Liver (tissue), 9 donors: Measurements from ENCODE around the gene FAM163A. TPM values are rescaled to one million over a fixed set of nuclear protein-coding genes. Genes with fewer than 3 reads are reported as not detected.

Source experiments
- DNase-seq: peaks from one replicate; pipeline ENCODE4 v3.0.0-alpha.2; 2017; ENCODE audit warnings: low spot score
- H3K27ac ChIP-seq, 2 donors: one replicate each; pipeline ENCODE4 v1.7.0; 2013; ENCODE audit warnings: inconsistent platforms in 2 of 2, low read length in 2 of 2, control low read depth in 1 of 2, low read depth in 1 of 2, mild to moderate bottlenecking in 1 of 2
- H3K27me3 ChIP-seq, 4 donors: one replicate each; pipeline versions ENCODE4 v1.6.1 to v1.7.0; 2013; ENCODE audit warnings: low read length in 3 of 4, inconsistent platforms in 1 of 4, mild to moderate bottlenecking in 1 of 4, moderate library complexity in 1 of 4; ENCODE audit not compliant: control insufficient read depth in 4 of 4, insufficient read depth in 4 of 4
- H3K36me3 ChIP-seq, 4 donors: one replicate each; pipeline versions ENCODE4 v1.6.1 to v1.7.0; 2013; ENCODE audit warnings: low read length in 3 of 4, mild to moderate bottlenecking in 3 of 4, low read depth in 1 of 4, moderate library complexity in 1 of 4; ENCODE audit not compliant: control insufficient read depth in 4 of 4, insufficient read depth in 3 of 4
- H3K4me1 ChIP-seq, 4 donors: one replicate each; pipeline versions ENCODE4 v1.6.1 to v1.7.0; 2013; ENCODE audit warnings: low read length in 3 of 4, mild to moderate bottlenecking in 3 of 4, moderate library complexity in 1 of 4; ENCODE audit not compliant: control insufficient read depth in 4 of 4, insufficient read depth in 4 of 4
- H3K4me3 ChIP-seq, 3 donors: one replicate each; pipeline versions ENCODE4 v1.6.1 to v1.7.0; 2013; ENCODE audit warnings: low read length in 3 of 3, control low read depth in 1 of 3, low read depth in 1 of 3, mild to moderate bottlenecking in 1 of 3
- H3K9ac ChIP-seq, 2 donors: one replicate each; pipeline ENCODE4 v1.7.0; 2013; ENCODE audit warnings: low read length in 2 of 2, mild to moderate bottlenecking in 2 of 2, moderate library complexity in 2 of 2, control low read depth in 1 of 2, low read depth in 1 of 2
- H3K9me3 ChIP-seq, 4 donors: one replicate each; pipeline versions ENCODE4 v1.6.1 to v1.7.0; 2013; ENCODE audit warnings: low read length in 3 of 4; ENCODE audit not compliant: control insufficient read depth in 4 of 4
- ATF3 ChIP-seq: IDR thresholded peaks from 2 replicates; pipeline ENCODE4 v1.6.1; 2016; ENCODE audit warnings: antibody characterized with exemption
- EGR1 ChIP-seq, 2 donors: IDR thresholded peaks; 2 replicates each; pipeline ENCODE4 v1.6.1; 2016 to 2018; ENCODE audit warnings: antibody characterized with exemption in 2 of 2, low read depth in 2 of 2
- FOXA1 ChIP-seq: IDR thresholded peaks from 2 replicates; pipeline ENCODE4 v1.6.1; 2016; ENCODE audit warnings: antibody characterized with exemption
- GABPA ChIP-seq, 2 donors: IDR thresholded peaks in 1 of 2; conservative IDR thresholded peaks in 1 of 2; 2 replicates each; pipeline ENCODE4 v1.6.1; 2016; ENCODE audit warnings: antibody characterized with exemption in 2 of 2, mild to moderate bottlenecking in 1 of 2, moderate library complexity in 1 of 2
- HNF4G ChIP-seq: IDR thresholded peaks from 2 replicates; pipeline ENCODE4 v1.6.1; 2016; ENCODE audit warnings: antibody characterized with exemption
- JUND ChIP-seq, 2 donors: IDR thresholded peaks; 2 replicates each; pipeline ENCODE4 v1.6.1; 2016; ENCODE audit warnings: antibody characterized with exemption in 2 of 2
- NR2F2 ChIP-seq: IDR thresholded peaks from 2 replicates; pipeline ENCODE4 v1.6.1; 2016; ENCODE audit warnings: antibody characterized with exemption
- RAD21 ChIP-seq, 2 donors: IDR thresholded peaks; 2 replicates each; pipeline ENCODE4 v1.6.1; 2016; ENCODE audit warnings: antibody characterized with exemption in 2 of 2, mild to moderate bottlenecking in 2 of 2
- REST ChIP-seq: IDR thresholded peaks from 2 replicates; pipeline ENCODE4 v1.6.1; 2016; ENCODE audit warnings: antibody characterized with exemption, mild to moderate bottlenecking
- SP1 ChIP-seq: IDR thresholded peaks from 2 replicates; pipeline ENCODE4 v1.6.1; 2018; ENCODE audit warnings: antibody characterized with exemption, mild to moderate bottlenecking
- TAF1 ChIP-seq: conservative IDR thresholded peaks from 2 replicates; pipeline ENCODE4 v1.6.1; 2016; ENCODE audit warnings: antibody characterized with exemption, mild to moderate bottlenecking
- YY1 ChIP-seq: IDR thresholded peaks from 2 replicates; pipeline ENCODE4 v1.6.1; 2016; ENCODE audit warnings: antibody characterized with exemption, mild to moderate bottlenecking
- ZBTB33 ChIP-seq: IDR thresholded peaks from 2 replicates; pipeline ENCODE4 v1.6.1; 2016; ENCODE audit warnings: antibody characterized with exemption
- WGBS: extraction: QIAGEN DNeasy Blood & Tissue Kit; methylation state at CpG from one replicate; pipeline ENCODE4 v1.1.7; 2013; 5-methylcytosine and 5-hydroxymethylcytosine counted together
- polyA plus RNA-seq, 2 donors: library from polyadenylated mRNA; stranded (reverse) in 1 of 2; unstranded in 1 of 2; fragments of 200-250 nt in 1 of 2; fragments of >200 nt in 1 of 2; fragmentation: Nextera tagmentation in 1 of 2; extraction: Ambion mirVana in 1 of 2; gene quantifications; one replicate each; pipeline versions ENCODE4 v1.2.1 to v1.2.3, GENCODE V29; 2013 to 2015
- total RNA-seq, 2 donors: library from RNA; depleted of rRNA; stranded (reverse); fragments of >200 nt; gene quantifications; one replicate each; pipeline ENCODE4 v1.2.3, GENCODE V29; 2014
- TF ChIP-seq, protein P1 (sequence below): fragments of 150-350 bp; IDR thresholded peaks from 2 replicates; pipeline ENCODE4 v1.5.1; 2017; ENCODE audit warnings: improper control_type of control experiment, low read depth, low read length; ENCODE audit not compliant: missing input control
- donor health status: healthy.
- donor health status: healthy.
- donor health status: healthy.
- donor health status: healthy.
- donor health status: healthy.

The FAM163A gene
- total and polyA plus RNA-seq, 4 donors = 0.07 TPM; not detected in 3

DNA sequence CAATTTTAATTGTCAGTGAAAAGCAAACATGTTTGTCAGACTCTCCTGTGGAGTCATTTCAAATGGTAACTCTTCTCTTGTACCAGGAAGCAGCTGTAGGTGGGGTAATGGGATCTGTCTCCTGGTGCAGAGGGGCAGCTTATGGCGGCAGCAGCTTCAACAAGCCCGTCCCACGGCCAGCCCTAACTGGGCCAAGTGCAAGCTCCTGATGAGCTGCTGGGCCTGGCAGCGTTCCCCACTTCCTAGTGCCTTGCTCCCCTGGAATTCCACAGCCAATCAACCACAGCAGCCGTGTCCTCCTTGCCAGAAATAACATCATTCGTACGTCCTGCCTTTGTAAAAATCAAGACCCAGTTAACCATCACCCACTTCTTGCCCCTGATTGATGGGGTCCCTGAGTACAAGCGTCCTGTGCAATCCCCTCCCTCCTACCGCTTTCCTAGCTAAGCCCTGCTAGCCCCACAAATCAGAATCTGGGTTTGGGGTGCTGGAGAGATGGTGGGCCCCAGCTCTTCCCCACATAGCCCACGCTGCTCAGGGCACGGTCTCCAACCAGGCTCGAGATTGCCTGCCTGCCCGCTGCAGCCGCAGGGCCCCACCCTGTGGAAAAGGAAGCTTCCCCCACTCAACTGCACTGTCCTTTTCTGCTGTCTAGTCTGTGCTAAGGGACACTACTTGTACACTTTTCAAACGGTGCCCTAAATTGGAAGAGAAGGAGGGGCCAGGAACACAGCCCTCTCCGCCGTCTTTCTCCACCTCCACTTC, 73.3 kb downstream of the FAM163A start:
- Histone ChIP-seq H3K4me1 (peaks cover 0 to 16% (median 10%) of the 10 kb centered on the region in 4 donors), H3K27me3 (no peaks in the 10 kb centered on the region), H3K9ac (no peak overlapping the region), H3K27ac (no peak overlapping the region), H3K4me3 (no peak overlapping the region), H3K9me3 (no peaks in the 10 kb centered on the region), H3K36me3 (no peaks in the 10 kb centered on the region)
- WGBS = 67% methylated on average over 17 of the region's 17 CpGs
- no peak for DNase-seq
- no peak for TF ChIP-seq TAF1
- no peak for TF ChIP-seq SP1
- TF ChIP-seq YY1 = no peak
- TF ChIP-seq NR2F2 = no peak
- TF ChIP-seq, protein P1, sequence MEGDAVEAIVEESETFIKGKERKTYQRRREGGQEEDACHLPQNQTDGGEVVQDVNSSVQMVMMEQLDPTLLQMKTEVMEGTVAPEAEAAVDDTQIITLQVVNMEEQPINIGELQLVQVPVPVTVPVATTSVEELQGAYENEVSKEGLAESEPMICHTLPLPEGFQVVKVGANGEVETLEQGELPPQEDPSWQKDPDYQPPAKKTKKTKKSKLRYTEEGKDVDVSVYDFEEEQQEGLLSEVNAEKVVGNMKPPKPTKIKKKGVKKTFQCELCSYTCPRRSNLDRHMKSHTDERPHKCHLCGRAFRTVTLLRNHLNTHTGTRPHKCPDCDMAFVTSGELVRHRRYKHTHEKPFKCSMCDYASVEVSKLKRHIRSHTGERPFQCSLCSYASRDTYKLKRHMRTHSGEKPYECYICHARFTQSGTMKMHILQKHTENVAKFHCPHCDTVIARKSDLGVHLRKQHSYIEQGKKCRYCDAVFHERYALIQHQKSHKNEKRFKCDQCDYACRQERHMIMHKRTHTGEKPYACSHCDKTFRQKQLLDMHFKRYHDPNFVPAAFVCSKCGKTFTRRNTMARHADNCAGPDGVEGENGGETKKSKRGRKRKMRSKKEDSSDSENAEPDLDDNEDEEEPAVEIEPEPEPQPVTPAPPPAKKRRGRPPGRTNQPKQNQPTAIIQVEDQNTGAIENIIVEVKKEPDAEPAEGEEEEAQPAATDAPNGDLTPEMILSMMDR = no peak
- no peak for TF ChIP-seq FOXA1
- no peak for TF ChIP-seq REST
- no peak for TF ChIP-seq ATF3
- TF ChIP-seq EGR1 (IDR thresholded peaks at IDR 0.05; ENCODE audit: low read depth in 2 of 2) = no peak
- TF ChIP-seq HNF4G = no peak

DNA sequence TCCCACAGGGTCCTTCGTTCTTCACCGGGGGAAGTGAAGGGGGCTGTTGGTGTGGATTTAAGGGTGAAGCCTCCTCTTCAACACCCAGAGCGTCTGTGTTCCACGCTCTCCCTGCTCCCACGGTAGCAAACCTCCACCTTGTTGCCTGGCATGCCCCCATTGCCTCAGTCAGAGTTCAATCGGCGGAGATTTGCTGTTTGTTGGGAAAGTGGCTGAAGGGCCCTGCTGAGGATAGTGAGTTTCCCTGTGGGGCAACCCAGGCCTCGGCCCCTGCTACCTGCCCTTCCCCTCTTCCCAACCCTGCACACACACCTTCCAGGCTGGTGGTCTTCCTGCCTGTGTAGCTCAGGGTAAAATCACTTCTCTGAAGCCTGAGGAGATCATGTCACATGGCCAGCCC, 74.0 kb downstream of the FAM163A start:
- peaks cover 0 to 16% (median 10%) of the 10 kb centered on the region in 4 donors for H3K4me1 ChIP-seq
- WGBS = 89% methylated on average over 8 of the region's 8 CpGs
- no peaks in the 10 kb centered on the region for H3K9me3 ChIP-seq
- TF ChIP-seq REST (no peak), GABPA (IDR thresholded peaks at IDR 0.05 in 1 of 2, conservative IDR thresholded peaks at IDR 0.05 in 1 of 2) (no peak), ZBTB33 (no peak), SP1 (no peak), JUND (IDR thresholded peaks at IDR 0.05) (no peak), RAD21 (IDR thresholded peaks at IDR 0.05) (no peak)
- DNase-seq = no peak
- H3K4me3 ChIP-seq = no peak overlapping the region
- H3K27ac ChIP-seq = no peak overlapping the region
- H3K27me3 ChIP-seq = no peaks in the 10 kb centered on the region
- H3K9ac ChIP-seq = no peak overlapping the region
- H3K36me3 ChIP-seq = no peaks in the 10 kb centered on the region
